Femur (tissue), 1 donor: Measurements from ENCODE around the gene CAMTA1.

Experiments
- DNase-seq: peaks from one replicate; pipeline ENCODE4 v3.0.0-alpha.2; 2017

Gene CAMTA1

DNA sequence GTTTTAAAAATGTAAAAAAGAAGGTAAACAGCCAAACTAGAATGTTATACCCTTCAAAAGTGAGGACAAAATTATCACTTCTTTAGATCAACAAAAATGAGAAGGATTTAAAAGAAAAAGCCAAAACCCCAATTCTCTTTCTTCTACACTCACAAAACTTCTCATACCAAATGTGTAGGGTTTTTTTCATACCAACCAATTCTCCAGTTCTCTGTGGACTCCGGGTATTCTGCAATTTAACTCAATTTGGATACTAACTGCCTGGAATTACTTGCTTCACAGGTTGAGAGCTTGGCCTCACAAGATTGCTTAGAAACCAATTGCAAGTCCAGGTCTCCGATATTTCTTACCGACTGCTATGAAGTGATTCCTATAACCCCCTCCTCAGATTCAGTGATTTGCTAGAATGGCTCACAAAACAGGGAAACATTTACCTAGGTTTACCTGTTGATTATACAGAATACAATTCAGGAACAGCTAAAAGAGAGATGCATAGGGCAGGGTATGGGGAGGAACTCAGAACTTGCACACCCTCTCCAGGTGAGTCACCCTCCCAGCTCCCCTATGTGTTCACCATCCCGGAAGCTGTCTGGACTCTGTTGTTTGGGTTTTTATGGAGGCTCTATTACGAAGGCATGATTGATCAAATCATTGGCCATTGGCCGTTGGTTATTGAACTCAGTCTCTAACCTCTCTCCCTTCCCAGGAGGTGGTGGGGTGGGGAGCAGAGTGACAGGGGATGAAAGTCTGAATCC lies 67.1 kb downstream of the CAMTA1 start:
- no peak for DNase-seq

- no peak for DNase-seq
These were observed 68.9 kb downstream of the CAMTA1 start for GRCh38 chr1:6854166-6854565.

DNA sequence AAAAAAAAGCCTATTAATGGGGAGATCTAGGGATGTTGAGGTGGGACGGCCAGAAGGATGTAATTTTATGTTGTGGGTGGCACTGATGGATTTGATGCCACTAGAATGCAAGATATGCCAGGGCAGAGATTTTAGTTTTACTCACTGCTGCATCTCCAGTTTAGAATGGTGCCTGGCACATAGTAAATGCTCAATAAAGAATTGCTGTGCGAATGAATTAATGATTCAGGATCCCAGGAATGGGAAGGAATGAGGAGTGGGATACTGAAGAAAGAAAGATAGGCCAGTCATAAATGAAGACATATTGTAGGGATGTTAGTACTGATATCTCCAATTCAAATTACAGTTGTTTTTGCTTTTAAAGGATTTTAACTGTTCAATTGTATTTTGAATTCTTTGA lies 72.6 kb downstream of the CAMTA1 start:
- DNase-seq: no peak

- DNase-seq: no peak
These were observed 73.3 kb downstream of the CAMTA1 start for GRCh38 chr1:6858596-6858995.

GRCh38 chr1:6859415-6860343 lies 74.4 kb downstream of the CAMTA1 start:
- no peak for DNase-seq

- DNase-seq: no peak
These were observed 75.1 kb downstream of the CAMTA1 start for GRCh38 chr1:6860401-6860800.

- DNase-seq: no peak
These were observed 75.9 kb downstream of the CAMTA1 start for GRCh38 chr1:6861075-6861724.

DNA sequence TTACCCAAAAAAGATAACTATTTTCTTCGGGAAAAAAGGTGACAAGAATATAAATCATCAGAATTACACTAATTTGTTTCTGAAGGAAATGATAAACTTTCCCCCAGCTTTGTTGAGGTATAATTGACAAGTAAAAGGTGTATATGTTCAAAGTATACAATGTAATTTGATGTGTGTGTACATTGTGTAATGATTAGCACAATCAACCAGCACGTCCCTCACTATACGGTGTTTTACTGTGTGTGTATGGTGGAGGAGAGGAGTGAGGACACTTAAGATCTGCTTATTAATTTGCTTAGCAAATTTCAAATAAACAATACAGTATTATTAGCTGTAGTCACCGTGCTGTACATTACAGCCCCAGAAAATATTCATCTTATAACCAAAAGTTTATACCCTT lies 77.7 kb downstream of the CAMTA1 start:
- DNase-seq: no peak

DNA sequence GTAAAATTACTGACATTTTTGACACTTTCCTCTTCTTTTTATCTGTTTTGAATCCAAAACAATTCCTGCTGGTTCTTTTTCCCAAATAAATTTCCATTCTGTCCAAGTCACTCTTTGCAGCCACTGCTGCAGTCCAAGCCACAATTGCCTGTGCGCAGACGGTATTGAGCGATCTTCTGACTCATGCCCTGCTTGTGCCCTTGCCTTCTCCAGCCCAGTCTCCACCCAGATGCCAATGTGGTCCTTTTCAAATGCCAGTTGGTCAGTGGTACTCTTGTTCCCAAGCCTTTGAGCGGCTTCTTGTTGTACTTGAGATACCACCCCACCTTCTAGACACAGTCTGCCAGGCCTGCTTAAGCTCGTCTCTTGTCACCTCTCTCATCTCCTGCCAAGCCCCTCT lies 78.9 kb downstream of the CAMTA1 start:
- no peak for DNase-seq

- no peak for DNase-seq
These were observed 81.6 kb downstream of the CAMTA1 start for GRCh38 chr1:6866825-6867224.

GRCh38 chr1:6867321-6867720 lies 82.1 kb downstream of the CAMTA1 start:
- DNase-seq: no peak

- no peak for DNase-seq
These were observed 82.7 kb downstream of the CAMTA1 start for GRCh38 chr1:6867729-6868659.

DNA sequence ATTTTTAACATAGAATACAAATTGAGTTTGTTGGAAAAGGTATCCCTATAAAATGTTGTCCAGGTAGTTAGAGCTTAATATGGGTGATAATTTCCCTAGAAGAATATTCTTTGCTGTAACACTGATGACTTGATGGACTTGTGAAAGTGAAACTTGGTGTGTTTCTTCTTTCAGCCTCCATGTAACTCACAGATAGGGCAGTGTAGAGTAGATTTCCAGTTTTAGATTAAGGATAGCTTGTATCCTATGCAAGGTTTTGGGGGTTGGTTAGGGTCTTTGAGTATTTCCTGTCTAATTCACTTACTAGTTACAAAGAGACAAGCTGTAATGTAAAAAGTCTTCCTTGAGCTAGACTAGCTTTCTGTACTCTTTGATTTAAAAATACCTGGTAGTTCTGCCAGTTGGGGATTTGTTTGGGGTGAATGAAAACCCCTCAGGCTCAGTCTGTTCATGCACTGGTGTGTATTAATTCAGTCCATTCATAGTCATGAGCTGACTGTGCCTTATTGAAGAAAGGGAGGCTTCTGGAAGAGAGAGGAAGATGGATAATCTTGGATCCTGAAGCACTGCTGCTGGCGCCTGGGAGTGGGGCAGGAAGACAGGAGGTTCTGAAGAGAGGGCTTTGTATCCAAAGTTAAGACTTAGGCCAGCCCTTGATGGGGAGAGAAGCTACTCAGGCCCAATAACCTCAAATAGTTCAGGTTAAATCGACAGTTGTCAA lies 83.6 kb downstream of the CAMTA1 start:
- DNase-seq: no peak

- DNase-seq: no peak
These were observed 84.3 kb downstream of the CAMTA1 start for GRCh38 chr1:6869545-6869944.

DNA sequence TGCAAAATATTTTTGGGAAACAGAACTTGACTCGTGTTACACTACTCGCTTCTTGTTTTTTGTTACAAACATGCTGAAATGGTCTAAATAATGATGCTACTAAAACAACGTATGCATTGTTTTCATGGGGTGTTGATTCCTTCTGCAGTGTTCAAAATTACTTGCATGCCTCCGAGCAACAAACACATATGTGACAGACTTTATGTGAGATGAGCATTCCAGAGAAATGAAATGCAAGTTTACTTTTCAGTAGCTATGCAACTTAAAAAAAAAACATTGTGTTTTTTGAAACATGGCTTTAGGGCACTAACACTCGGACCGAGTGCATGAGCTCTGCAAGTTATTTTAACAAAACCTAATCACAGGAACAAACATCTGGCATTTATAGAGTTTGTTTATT lies 84.8 kb downstream of the CAMTA1 start:
- DNase-seq: no peak

DNA sequence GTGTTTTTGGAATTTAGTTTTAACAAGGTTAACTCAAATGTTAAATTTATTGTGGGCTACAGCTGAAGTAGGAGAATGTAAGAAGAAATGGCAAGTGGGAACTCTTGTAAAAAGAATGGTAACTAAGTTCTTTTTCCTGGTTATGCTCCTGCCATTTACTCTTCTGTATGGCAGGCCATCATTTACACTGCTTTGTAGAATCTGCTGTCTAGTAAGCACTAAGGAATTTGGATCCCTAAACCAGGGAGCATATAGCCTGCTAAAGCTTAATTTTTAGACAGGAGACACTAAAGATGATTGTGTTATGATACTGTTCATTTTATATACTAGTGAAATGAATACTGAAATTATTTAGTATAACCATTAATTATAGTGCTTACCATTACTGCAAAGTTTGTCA lies 85.3 kb downstream of the CAMTA1 start:
- no peak for DNase-seq

DNA sequence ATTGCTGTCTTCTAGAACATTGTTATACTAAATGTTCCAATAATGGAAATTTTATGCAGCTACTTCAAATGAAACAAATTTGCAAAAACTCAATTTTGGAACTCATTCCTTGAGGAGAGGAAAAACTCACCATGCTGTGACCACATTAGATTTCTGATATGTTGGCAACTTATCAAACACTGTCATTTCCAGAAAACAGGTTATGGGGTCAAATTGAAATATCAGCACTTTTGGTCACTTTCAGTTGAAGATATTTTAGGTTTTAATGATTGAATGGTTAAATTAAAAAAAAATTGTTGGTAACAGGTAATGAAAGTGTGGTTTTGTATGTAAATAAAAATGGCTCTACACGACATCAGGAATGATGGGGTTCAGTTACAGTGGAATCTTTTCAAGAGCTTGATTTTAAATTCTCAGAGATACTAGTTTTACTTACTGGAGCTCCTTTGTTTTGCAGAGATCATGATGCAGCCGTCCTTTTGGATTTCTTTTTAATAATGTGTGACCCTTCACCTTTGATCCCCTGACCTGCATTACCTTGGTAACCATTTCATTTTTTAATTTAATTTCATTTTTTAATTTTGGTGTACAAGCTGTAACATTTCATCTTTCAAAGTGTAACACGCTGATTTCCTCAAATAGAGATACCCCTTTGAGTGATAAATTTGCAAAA lies 86.2 kb downstream of the CAMTA1 start:
- no peak for DNase-seq

GRCh38 chr1:6872573-6873261 lies 87.5 kb downstream of the CAMTA1 start:
- no peak for DNase-seq

DNA sequence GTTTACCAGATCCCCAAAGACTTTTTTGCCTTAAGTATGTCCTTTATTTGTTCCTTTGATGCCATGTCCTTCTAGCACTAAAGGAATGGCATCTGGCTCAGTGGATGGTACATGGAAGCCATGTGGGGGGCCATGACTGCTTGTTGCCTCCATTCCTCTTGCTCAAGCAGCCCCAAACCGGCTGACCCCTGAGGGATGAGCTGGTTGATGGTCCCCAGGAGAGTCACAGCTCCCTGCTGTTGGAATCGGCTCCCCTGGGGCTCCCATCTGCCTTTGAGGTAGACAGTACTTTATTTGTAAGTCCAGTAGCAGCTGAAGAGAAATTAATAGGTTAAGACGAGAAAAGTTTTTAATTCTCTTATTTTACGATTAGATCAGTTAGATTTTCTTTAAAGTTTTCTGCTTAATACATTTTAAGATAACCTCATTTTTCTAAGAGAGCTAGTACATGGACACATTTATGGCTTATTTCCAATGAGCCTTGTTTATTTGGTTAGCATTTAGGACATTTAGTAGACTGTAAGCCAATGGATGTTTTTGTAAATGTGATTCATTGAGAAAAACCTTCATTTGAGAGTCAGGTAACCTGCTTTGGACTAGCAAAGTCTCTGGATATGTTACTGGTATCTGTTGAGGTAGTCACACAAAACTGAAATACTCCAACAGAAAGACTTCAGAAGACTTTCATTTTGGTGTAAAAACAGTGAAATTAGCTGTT lies 88.2 kb downstream of the CAMTA1 start:
- DNase-seq: no peak

DNA sequence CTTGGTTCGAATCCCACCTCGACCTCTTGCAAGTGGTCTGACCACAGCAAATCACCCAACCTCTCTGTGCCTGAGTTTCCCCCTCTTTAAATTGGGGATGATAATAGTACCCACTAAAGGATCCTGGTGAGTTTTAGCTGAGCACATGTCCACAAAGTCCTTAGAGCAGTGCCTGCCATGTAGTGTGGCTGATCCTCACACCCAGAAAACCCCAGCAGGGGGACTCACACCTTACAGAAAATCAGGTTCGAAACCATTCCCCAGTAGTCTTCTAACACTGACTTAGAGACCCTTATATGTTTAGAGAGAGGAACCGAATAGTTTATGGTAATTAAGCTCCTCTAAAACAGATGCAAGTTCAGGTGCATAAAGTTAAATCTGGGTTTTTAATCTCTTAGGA lies 89.0 kb downstream of the CAMTA1 start:
- no peak for DNase-seq
